Mucosa of descending colon (tissue), 3 donors: ENCODE results near the gene NOC4L. TPM values are rescaled to one million over a fixed set of nuclear protein-coding genes. Genes with fewer than 3 reads are reported as not detected.
"Not testable (repeated sequence)": the region's sequence is repeated elsewhere in the genome, so short reads cannot be mapped to it uniquely, and the experiment has no call there.

Experiments
- ATAC-seq: fragments of 200-7000 bp; cut with Tn5 transposase; one replicate; pipeline ENCODE4 v1.9.1; 2020; ENCODE audit warnings: mild to moderate bottlenecking, moderate library complexity
- DNase-seq, 3 donors: peaks; one replicate each; pipeline ENCODE4 v3.0.0-alpha.2; 2020
- H3K36me3 ChIP-seq: fragments of 200-600 bp; one replicate; pipeline ENCODE4 v1.8.0; 2021; ENCODE audit warnings: low read depth, mild to moderate bottlenecking
- H3K4me1 ChIP-seq: fragments of 200-600 bp; one replicate; pipeline ENCODE4 v1.8.0; 2021; ENCODE audit warnings: low read depth, mild to moderate bottlenecking
- H3K4me3 ChIP-seq: fragments of 200-600 bp; one replicate; pipeline ENCODE4 v1.8.0; 2021; ENCODE audit warnings: mild to moderate bottlenecking
- H3K9me3 ChIP-seq: fragments of 200-600 bp; one replicate; pipeline ENCODE4 v1.8.0; 2021; ENCODE audit warnings: mild to moderate bottlenecking
- CTCF ChIP-seq: fragments of 200-600 bp; IDR thresholded peaks from one replicate; pipeline ENCODE4 v1.8.0; 2022; ENCODE audit warnings: antibody characterized with exemption, mild to moderate bottlenecking
- intact Hi-C, 2 donors: fragments of 100-400 bp; cut with DNase I in 1 of 2; cut with micrococcal nuclease in 1 of 2; formaldehyde crosslinking; loops; one replicate each; pipeline versions ENCODE4 v1.11.0 to v1.11.1; 2022; cut with DNase I, micrococcal nuclease
- total RNA-seq, 3 donors: library from RNA; stranded (reverse); fragmentation: NEBNext Ultra II Directional in 2 of 3; extraction: Animal tissue kit (Norgen Biotek cat#: 25700) in 2 of 3; gene quantifications; one replicate each; pipeline versions ENCODE4 v1.2.1 to v1.2.4, GENCODE V29; 2021 to 2023
- donor health status: DM: no; HTN: no; CAD: no; lungs with moderate emphysema.
- donor health status: DM: no; HTN: no; CAD: no.
- donor health status: DM: no; HTN: yes; CAD: no.

Gene NOC4L
- total RNA-seq, 3 donors from 2014 or later, result 12.9 to 17.5 (median 13.3) TPM

GRCh38 chr12:132132609-132133430, 11.4 kb upstream of the NOC4L start:
- intact Hi-C loops, result no loop called here
- TF ChIP-seq CTCF, result no peak
- ATAC-seq, result peak; percentile 22

GRCh38 chr12:132133952-132134652, 10.2 kb upstream of the NOC4L start:
- no peak overlapping the region for H3K4me3 ChIP-seq
- no peak for DNase-seq
- no peaks in the 10 kb centered on the region for H3K9me3 ChIP-seq
- no peak for TF ChIP-seq CTCF
- no peaks in the 10 kb centered on the region for H3K4me1 ChIP-seq
- H3K36me3 ChIP-seq, result no peaks in the 10 kb centered on the region
- intact Hi-C loops, result no loop called here
- ATAC-seq, result peak; percentile 14

More at GRCh38 chr12:132132609-132133430, 11.4 kb upstream of the NOC4L start:
- Histone ChIP-seq H3K4me1 (no peaks in the 10 kb centered on the region), H3K9me3 (no peaks in the 10 kb centered on the region), H3K4me3 (no peak overlapping the region), H3K36me3 (no peaks in the 10 kb centered on the region)
- DNase-seq, result no peak

GRCh38 chr12:132134653-132135183, 9.5 kb upstream of the NOC4L start:
- ATAC-seq, intact Hi-C loops, H3K4me1 ChIP-seq, H3K9me3 ChIP-seq, H3K36me3 ChIP-seq, DNase-seq, H3K4me3 ChIP-seq: not testable (repeated sequence)

GRCh38 chr12:132136226-132136625, 8.0 kb upstream of the NOC4L start:
- DNase-seq, ATAC-seq, H3K36me3 ChIP-seq, H3K9me3 ChIP-seq, H3K4me3 ChIP-seq, intact Hi-C loops, H3K4me1 ChIP-seq: not testable (repeated sequence)

- intact Hi-C loops, result no loop called here
- ATAC-seq, result no peak
- no peak for DNase-seq
Measured at GRCh38 chr12:132137483-132138125, 6.7 kb upstream of the NOC4L start.

More at GRCh38 chr12:132137483-132138125, 6.7 kb upstream of the NOC4L start:
- TF ChIP-seq CTCF, result no peak
- Histone ChIP-seq H3K36me3 (no peaks in the 10 kb centered on the region), H3K9me3 (no peaks in the 10 kb centered on the region), H3K4me1 (peaks cover 3% of the 10 kb centered on the region), H3K4me3 (no peak overlapping the region)
